GM19455 (cell line): ENCODE results near the gene ADGRE3.

Experiments
- ATAC-seq: cut with Tn5 transposase; IDR thresholded peaks from one replicate; pipeline ENCODE4 v1.9.1; 2021; ENCODE audit not compliant: unreplicated experiment

The ADGRE3 gene

GRCh38 chr19:14674764-14675163 is at the start of gene ADGRE3:
TSS of gene ADGRE3 (minus strand) at chr19:14674844. CDS start at chr19:14674770, 74 bp downstream.
- no peak for ATAC-seq

GRCh38 chr19:14722127-14722526 is 47.5 kb upstream of the ADGRE3 start:
- no peak for ATAC-seq

DNA sequence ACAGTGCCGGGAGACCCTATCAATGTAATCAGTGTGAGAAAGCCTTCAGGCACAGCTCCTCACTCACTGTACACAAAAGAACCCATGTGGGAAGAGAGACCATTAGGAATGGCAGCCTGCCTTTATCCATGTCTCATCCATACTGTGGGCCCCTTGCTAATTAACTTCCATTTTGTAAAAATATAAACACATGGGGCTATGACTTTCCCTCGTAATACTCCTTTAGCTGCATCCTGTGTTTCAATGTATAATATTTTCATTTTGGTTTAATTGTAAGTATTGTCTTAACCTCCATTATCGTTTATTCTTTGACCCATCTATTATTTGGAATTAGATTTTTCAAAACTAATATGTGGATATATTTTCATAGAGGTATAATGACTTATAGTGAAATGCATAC is 44.5 kb upstream of the ADGRE3 start:
- ATAC-seq, result no peak

- ATAC-seq, result no peak
Measured at GRCh38 chr19:14718522-14719116, 44.0 kb upstream of the ADGRE3 start.

DNA sequence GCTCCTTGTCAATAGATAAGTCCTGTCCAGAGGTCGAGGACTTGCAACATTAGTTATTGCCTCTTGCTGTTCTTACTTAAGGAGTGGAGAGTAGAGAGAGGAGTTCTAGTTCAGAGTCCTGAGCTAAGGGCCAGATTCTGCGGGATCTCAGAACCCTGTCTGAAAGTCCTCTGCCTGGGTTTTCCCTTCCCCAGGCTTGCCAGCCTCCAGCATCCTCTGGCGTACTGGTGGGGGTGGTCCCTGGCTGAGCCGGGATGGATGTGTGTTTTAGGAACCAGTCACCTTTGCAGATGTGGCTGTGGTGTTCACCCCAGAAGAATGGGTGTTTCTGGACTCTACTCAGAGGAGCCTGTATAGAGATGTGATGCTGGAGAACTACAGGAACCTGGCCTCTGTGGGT is 41.2 kb upstream of the ADGRE3 start:
- ATAC-seq, result no peak

GRCh38 chr19:14704450-14704849 is 29.8 kb upstream of the ADGRE3 start:
- no peak for ATAC-seq

DNA sequence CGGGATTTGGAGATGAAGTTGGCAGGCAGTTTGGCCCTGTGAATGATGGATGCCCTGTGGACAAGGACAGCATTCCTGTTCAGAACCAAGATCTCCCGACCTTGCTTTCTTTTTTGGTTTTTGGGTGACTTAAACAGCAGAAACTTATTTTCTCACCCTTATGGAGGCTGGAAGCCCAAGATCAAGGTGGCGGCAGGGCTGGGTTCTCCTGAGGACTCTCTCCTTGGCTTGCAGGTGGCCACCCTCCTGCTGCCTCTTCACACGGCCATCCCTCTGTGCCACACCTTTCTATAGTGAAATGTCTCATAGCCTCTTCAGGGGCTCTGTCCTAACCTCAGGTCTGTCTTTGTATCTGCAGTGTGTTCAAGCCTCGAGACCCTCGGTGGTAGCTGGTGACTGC is 29.2 kb upstream of the ADGRE3 start:
- ATAC-seq, result no peak

GRCh38 chr19:14700711-14701375 is 26.2 kb upstream of the ADGRE3 start:
- no peak for ATAC-seq

DNA sequence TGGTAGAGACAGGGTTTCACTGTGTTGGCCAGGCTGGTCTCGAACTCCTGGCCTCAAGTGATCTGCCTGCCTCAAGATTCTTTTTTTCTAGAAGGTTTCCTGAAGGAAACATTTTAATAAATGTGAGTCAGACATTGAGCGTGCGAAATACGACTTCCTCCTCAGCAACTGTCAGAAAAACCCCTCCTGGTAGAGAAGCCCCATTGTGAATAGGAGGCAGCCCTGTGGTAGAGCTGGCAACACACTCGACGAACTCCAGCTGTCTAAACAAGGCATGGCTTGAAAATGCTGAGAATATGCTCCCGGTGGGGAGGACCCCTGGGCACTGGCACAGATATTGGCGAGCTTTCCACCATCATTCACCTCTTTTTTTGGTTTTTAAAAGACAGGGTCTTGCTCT is 25.0 kb upstream of the ADGRE3 start:
- ATAC-seq, result no peak

DNA sequence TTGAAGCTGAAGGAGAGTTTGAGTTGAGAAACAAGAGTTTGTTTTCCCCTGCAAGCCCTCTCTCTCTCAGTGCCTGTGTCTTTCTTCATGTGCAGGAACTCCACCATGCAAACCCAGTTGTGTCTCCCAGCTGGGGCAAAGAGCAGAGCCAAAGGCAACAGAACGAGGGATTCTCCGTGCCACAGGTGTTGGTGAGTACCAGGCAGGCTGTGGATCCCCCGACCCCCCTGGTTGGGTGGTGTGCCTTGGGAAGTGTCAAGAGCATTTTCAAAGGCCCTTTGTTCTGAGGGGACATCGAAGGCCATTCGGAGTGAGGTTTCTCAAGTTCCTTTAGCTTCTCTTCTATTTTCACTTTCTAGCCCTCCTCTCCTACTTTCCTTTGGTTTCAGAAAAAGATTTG is 20.8 kb upstream of the ADGRE3 start:
- ATAC-seq, result no peak

DNA sequence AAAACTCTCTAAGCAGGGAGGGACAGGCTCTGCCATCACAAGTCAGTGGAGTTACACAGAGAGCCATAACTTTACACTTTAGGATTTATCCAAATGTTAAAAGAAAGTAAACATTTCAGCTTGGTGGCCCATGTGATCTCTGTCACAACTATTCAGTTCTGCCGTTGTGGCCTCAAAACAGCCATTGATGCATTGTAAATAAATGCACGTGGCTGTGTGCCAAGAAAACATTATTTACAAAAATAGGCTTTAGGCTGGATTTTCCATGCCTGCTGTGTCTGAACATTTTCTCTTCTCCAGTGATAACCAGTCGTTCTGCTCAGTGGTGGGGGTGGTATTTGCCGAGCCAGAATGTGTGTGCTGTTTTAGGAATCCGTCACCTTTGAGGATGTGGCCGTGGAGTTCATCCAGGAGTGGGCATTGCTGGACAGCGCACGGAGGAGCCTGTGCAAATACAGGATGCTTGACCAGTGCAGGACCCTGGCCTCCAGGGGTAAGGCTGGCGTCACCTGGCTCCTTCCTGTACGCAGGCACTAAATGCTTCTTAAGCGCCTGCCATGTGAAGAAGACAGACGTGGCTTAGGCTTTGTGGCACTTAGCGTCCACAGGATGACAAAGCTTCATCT is 20.1 kb upstream of the ADGRE3 start:
- no peak for ATAC-seq

- peak; percentile 89 for ATAC-seq
Measured at GRCh38 chr19:14689598-14690503, 15.2 kb upstream of the ADGRE3 start, which contains the start of gene ZNF333. TSS of gene ZNF333 (plus strand) at chr19:14690048. CDS start at chr19:14693492, 3,444 bp downstream.

GRCh38 chr19:14686411-14686810 is 11.8 kb upstream of the ADGRE3 start:
- no peak for ATAC-seq

GRCh38 chr19:14683439-14683838 is 8.8 kb upstream of the ADGRE3 start:
- ATAC-seq, result no peak

DNA sequence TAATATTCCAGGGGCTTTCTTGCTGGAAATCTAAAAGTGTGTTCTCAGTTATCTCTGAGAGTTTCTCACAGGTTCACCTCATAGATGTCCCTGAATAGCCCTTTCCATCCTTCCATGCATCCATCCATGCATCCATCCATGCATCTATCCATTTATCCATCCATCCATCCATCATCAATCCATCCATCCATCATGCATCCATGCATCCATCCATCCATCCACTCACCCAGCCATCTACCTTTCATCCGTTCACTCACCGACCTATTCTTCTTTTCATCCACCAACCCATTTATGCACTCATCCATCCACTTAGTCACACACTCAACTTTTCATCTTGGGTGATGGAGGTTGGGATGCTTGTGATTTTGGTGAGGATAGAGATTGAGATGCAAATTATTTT is 7.4 kb upstream of the ADGRE3 start:
- ATAC-seq, result no peak

DNA sequence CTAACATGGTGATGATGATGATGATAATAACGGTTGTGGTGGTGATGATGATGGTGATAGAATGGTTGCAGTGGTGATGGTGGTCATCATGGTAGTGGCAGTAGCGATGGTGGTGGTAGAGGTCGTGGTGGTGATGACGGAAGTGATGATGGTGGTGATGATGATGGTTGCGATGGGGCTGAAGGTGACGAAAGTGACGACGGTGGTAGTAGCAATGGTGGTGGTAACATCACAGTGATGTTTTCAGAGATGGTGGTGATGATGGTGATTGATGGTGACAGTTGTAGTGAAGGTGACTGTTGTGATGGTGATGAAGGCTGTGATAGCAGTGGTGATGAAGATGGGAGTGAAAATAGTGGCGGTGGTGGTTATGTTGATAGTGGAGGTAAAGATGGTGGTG is 3.6 kb upstream of the ADGRE3 start:
- ATAC-seq, result no peak

- no peak for ATAC-seq
Measured at GRCh38 chr19:14677464-14677863, 2.8 kb upstream of the ADGRE3 start.

DNA sequence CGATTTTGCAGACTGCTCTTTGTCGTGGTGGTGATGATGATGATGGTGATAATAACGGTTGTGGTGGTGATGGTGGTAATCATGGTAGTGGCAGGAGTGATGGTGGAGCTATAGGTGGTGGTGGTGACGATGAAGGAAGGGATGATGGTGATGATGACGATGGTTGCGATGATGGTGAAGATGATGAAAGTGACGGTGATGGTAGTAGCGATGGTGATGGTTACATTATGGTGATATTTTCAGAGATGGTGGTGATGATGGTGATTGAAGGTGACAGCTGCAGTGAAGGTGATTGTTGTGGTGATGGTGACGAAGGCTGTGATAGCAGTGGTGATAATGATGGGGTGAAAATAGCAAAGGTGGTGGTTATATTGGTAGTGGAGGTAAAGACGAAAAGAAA is 2.1 kb upstream of the ADGRE3 start:
- no peak for ATAC-seq

DNA sequence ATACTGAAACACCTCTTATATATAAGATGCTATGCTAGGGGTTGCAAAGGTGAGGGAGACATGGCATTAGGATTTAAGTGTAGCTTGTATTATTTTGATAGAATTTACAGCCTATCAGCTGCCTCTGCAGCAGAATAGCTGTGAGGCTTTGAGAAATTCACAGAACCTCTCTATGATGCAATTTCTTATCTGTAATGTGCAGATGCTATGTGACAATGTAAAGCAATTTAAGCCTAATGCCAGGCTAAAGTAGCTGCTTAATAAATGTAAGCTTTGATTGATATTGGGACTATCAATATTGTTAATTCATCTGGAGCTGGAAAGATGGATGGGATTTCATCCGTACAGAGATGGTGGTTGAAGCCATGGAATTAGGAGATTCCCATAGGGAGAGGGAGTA is 1.6 kb downstream of the ADGRE3 start:
- no peak for ATAC-seq

GRCh38 chr19:14672188-14672872 is 2.3 kb downstream of the ADGRE3 start:
- no peak for ATAC-seq

GRCh38 chr19:14670408-14670807 is 4.2 kb downstream of the ADGRE3 start:
- no peak for ATAC-seq
